HL-60 (cell line): ENCODE measurements around the gene DOCK2.

ENCODE experiments used
- DNase-seq, 2 experiments: peaks; one replicate each; pipeline ENCODE4 v3.0.0-alpha.2; 2010 to 2020; ENCODE audit warnings: low read depth in 1 of 2, low spot score in 1 of 2
- H3K27ac ChIP-seq: fragments of 250-450 bp; sonication (Bioruptor Pico); replicated peaks from 2 replicates; pipeline ENCODE4 v1.5.1; 2020; ENCODE audit warnings: mild to moderate bottlenecking, moderate library complexity
- H3K27me3 ChIP-seq: fragments of 250-450 bp; sonication (Bioruptor Pico); 2 replicates; pipeline ENCODE4 v1.5.1; 2021; ENCODE audit warnings: mild to moderate bottlenecking, moderate library complexity; ENCODE audit not compliant: insufficient read depth, poor library complexity, severe bottlenecking
- H3K4me3 ChIP-seq: replicated peaks from 2 replicates; pipeline ENCODE4 v1.5.1; 2011; ENCODE audit warnings: mild to moderate bottlenecking, control low read depth, low read length; ENCODE audit not compliant: insufficient read depth
- CTCF ChIP-seq: IDR thresholded peaks from one replicate; pipeline ENCODE4 v1.5.1; 2011; ENCODE audit warnings: low read length, control low read depth, inconsistent platforms; ENCODE audit not compliant: insufficient read depth
- GABPA ChIP-seq: IDR thresholded peaks from 2 replicates; pipeline ENCODE4 v1.6.1; 2012; ENCODE audit warnings: low read depth
- POLR2AphosphoS5 ChIP-seq: IDR thresholded peaks from 2 replicates; pipeline ENCODE4 v1.6.1; 2012; ENCODE audit warnings: low read depth
- SPI1 ChIP-seq: IDR thresholded peaks from 2 replicates; pipeline ENCODE4 v1.6.1; 2012; ENCODE audit warnings: low read depth, mild to moderate bottlenecking, borderline replicate concordance
- TF ChIP-seq, protein P1 (sequence below): IDR thresholded peaks from 2 replicates; pipeline ENCODE4 v1.6.1; 2012; ENCODE audit warnings: low read depth; ENCODE audit not compliant: insufficient replicate concordance

Gene DOCK2

GRCh38 chr5:169758886-169759285, 121.8 kb downstream of the DOCK2 start:
- TF ChIP-seq, protein P1, sequence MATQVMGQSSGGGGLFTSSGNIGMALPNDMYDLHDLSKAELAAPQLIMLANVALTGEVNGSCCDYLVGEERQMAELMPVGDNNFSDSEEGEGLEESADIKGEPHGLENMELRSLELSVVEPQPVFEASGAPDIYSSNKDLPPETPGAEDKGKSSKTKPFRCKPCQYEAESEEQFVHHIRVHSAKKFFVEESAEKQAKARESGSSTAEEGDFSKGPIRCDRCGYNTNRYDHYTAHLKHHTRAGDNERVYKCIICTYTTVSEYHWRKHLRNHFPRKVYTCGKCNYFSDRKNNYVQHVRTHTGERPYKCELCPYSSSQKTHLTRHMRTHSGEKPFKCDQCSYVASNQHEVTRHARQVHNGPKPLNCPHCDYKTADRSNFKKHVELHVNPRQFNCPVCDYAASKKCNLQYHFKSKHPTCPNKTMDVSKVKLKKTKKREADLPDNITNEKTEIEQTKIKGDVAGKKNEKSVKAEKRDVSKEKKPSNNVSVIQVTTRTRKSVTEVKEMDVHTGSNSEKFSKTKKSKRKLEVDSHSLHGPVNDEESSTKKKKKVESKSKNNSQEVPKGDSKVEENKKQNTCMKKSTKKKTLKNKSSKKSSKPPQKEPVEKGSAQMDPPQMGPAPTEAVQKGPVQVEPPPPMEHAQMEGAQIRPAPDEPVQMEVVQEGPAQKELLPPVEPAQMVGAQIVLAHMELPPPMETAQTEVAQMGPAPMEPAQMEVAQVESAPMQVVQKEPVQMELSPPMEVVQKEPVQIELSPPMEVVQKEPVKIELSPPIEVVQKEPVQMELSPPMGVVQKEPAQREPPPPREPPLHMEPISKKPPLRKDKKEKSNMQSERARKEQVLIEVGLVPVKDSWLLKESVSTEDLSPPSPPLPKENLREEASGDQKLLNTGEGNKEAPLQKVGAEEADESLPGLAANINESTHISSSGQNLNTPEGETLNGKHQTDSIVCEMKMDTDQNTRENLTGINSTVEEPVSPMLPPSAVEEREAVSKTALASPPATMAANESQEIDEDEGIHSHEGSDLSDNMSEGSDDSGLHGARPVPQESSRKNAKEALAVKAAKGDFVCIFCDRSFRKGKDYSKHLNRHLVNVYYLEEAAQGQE, result no peak
- no peak for TF ChIP-seq CTCF
- TF ChIP-seq GABPA, result no peak
- TF ChIP-seq POLR2AphosphoS5, result no peak
- TF ChIP-seq SPI1, result no peak
- Histone ChIP-seq H3K4me3 (no peak overlapping the region), H3K27me3 (no peaks in the 10 kb centered on the region), H3K27ac (no peak overlapping the region)
- DNase-seq, result no peak

- TF ChIP-seq GABPA (no peak), POLR2AphosphoS5 (no peak), CTCF (no peak), SPI1 (no peak)
- TF ChIP-seq, protein P1, result no peak
- Histone ChIP-seq H3K27ac (no peak overlapping the region), H3K27me3 (no peaks in the 10 kb centered on the region), H3K4me3 (no peak overlapping the region)
- no peak for DNase-seq
These were observed 123.2 kb downstream of the DOCK2 start for GRCh38 chr5:169760229-169760628.

GRCh38 chr5:169762338-169763095, 125.4 kb downstream of the DOCK2 start:
- DNase-seq, result no peak
- Histone ChIP-seq H3K27me3 (no peaks in the 10 kb centered on the region), H3K4me3 (no peak overlapping the region), H3K27ac (no peak overlapping the region)
- TF ChIP-seq GABPA (no peak), POLR2AphosphoS5 (no peak), CTCF (no peak), SPI1 (no peak)
- TF ChIP-seq, protein P1, result no peak
